ENCODE results near the gene JPH3. TPM values are rescaled to one million over a fixed set of nuclear protein-coding genes. Genes with fewer than 3 reads are reported as not detected.
A peak's percentile ranks its signal among the peaks of the same experiment; 100 is the strongest.

Gene JPH3
- total and polyA plus RNA-seq, 10 of the 15 experiments (the other 5 are each of a cell fraction or from before 2014, with no cell fraction given) = 0.05 TPM; not detected in 9

DNA sequence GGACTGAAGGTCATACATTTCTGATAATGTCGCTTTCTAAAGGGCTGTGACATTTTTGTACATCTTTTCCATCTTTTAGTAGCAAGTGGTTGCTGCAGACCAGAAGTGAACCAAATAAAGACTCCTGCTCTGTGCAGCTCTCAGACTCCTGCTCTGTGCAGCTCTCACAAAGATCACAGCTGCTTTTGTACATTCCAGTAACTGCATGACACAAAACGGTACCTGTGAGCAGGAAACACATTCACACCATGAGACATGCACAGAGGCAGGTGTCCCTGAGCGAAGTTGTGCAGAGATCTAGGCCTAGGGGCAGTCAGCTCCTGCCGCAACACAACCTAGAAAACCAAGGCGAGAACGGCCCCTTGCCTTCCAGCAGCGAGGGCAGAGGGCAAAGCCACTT, 95.9 kb downstream of the JPH3 start:
- Histone ChIP-seq H3K27me3 (replicated peaks in 1 of 2; ENCODE audit: control insufficient read depth in 2 of 2, insufficient read depth in 2 of 2, low read length in 1 of 2) (no peaks in the 10 kb centered on the region), H3K9me3 (replicated peaks; ENCODE audit: control insufficient read depth, insufficient read depth, low read length) (no peaks in the 10 kb centered on the region), H3K27ac (ENCODE audit: control insufficient read depth, insufficient read depth) (peak overlapping the region; percentile 59), H3K79me2 (ENCODE audit: control insufficient read depth, insufficient read depth, low read length) (no peaks in the 10 kb centered on the region), H3K9ac (ENCODE audit: control insufficient read depth, insufficient read depth, low read length) (no peak overlapping the region), H3K4me2 (ENCODE audit: control insufficient read depth, insufficient read depth) (peak overlapping the region; percentile 51), H3K36me3 (ENCODE audit: control insufficient read depth in 2 of 2, insufficient read depth in 2 of 2, low read length in 1 of 2) (peaks cover 12 to 14% of the 10 kb centered on the region in 2 experiments; a peak in 3 of 4 replicates), H3K4me3 (no peak overlapping the region), H4K20me1 (ENCODE audit: control insufficient read depth, insufficient read depth) (no peaks in the 10 kb centered on the region), H2AFZ (ENCODE audit: control insufficient read depth, low read depth, low read length) (no peak overlapping the region), H3K4me1 (ENCODE audit: control insufficient read depth, insufficient read depth, low read length) (peaks cover 41% of the 10 kb centered on the region)
- WGBS (ENCODE audit: insufficient coverage, insufficient replicate concordance, low lambda C conversion rate, missing lambda C conversion rate) = 0% methylated on average over 7 of the region's 7 CpGs
- in situ Hi-C loops (cut with MboI) = no loop called here
- POLR2A ChIA-PET = no interaction called here
- SMC1A ChIA-PET (ENCODE audit: uncharacterized antibody, unreplicated experiment) = no interaction called here
- BruUV-seq (replicated peaks) = no TSS peak
- CTCF ChIA-PET = no interaction called here
- FAIRE-seq (peak; percentile 81), ATAC-seq (peak; percentile 52), DNase-seq (ENCODE audit: low read depth, low spot score) (peak; percentile 51)
- RAD21 ChIA-PET (ENCODE audit: unreplicated experiment) = no interaction called here
- intact Hi-C loops (cut with micrococcal nuclease; ENCODE audit: unreplicated experiment) = no loop called here
- TF ChIP-seq, protein P1, sequence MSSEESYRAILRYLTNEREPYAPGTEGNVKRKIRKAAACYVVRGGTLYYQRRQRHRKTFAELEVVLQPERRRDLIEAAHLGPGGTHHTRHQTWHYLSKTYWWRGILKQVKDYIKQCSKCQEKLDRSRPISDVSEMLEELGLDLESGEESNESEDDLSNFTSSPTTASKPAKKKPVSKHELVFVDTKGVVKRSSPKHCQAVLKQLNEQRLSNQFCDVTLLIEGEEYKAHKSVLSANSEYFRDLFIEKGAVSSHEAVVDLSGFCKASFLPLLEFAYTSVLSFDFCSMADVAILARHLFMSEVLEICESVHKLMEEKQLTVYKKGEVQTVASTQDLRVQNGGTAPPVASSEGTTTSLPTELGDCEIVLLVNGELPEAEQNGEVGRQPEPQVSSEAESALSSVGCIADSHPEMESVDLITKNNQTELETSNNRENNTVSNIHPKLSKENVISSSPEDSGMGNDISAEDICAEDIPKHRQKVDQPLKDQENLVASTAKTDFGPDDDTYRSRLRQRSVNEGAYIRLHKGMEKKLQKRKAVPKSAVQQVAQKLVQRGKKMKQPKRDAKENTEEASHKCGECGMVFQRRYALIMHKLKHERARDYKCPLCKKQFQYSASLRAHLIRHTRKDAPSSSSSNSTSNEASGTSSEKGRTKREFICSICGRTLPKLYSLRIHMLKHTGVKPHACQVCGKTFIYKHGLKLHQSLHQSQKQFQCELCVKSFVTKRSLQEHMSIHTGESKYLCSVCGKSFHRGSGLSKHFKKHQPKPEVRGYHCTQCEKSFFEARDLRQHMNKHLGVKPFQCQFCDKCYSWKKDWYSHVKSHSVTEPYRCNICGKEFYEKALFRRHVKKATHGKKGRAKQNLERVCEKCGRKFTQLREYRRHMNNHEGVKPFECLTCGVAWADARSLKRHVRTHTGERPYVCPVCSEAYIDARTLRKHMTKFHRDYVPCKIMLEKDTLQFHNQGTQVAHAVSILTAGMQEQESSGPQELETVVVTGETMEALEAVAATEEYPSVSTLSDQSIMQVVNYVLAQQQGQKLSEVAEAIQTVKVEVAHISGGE (CRISPR knock-in tag; IDR thresholded peaks at IDR 0.05) = no peak
- TF ChIP-seq TCF12 (IDR thresholded peaks at IDR 0.05; ENCODE audit: low read depth, low read length) (peak; percentile 32; the same call in 1 of the 2 replicates), TCF3 (IDR thresholded peaks at IDR 0.05; ENCODE audit: borderline replicate concordance, insufficient read depth, low read depth, low read length) (peak; percentile 94), ETV6 (conservative IDR thresholded peaks at IDR 0.05 in 1 of 2, IDR thresholded peaks at IDR 0.05 in 1 of 2; ENCODE audit: borderline replicate concordance in 1 of 2, low read depth in 1 of 2) (peak in 1 of 2 experiments; percentile 53; a peak in 1 of 4 replicates), JUNB (IDR thresholded peaks at IDR 0.05) (peak; percentile 70), EP300 (IDR thresholded peaks at IDR 0.05; ENCODE audit: borderline replicate concordance in 1 of 2, control insufficient read depth in 1 of 2, low read depth in 2 of 2, low read length in 2 of 2) (no peak), IRF4 (IDR thresholded peaks at IDR 0.05; ENCODE audit: low read depth, low read length) (peak; percentile 74; the same call in 1 of the 2 replicates), EED (IDR thresholded peaks at IDR 0.05; ENCODE audit: low read depth) (peak; percentile 23; the same call in 1 of the 2 replicates), POLR2A (IDR thresholded peaks at IDR 0.05; ENCODE audit: low read depth, low read length) (peak; percentile 49), PML (IDR thresholded peaks at IDR 0.05; ENCODE audit: low read length) (no peak), NFXL1 (IDR thresholded peaks at IDR 0.05; ENCODE audit: borderline replicate concordance) (no peak), BCL11A (IDR thresholded peaks at IDR 0.05; ENCODE audit: low read depth, low read length) (no peak), CREM (IDR thresholded peaks at IDR 0.05; ENCODE audit: low read depth) (peak; percentile 28; the same call in 1 of the 2 replicates), RUNX3 (IDR thresholded peaks at IDR 0.05; ENCODE audit: low read length) (peak; percentile 13; the same call in 1 of the 2 replicates), ZNF217 (IDR thresholded peaks at IDR 0.05) (no peak)
- TF ChIP-seq, protein P2, sequence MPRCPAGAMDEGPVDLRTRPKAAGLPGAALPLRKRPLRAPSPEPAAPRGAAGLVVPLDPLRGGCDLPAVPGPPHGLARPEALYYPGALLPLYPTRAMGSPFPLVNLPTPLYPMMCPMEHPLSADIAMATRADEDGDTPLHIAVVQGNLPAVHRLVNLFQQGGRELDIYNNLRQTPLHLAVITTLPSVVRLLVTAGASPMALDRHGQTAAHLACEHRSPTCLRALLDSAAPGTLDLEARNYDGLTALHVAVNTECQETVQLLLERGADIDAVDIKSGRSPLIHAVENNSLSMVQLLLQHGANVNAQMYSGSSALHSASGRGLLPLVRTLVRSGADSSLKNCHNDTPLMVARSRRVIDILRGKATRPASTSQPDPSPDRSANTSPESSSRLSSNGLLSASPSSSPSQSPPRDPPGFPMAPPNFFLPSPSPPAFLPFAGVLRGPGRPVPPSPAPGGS (IDR thresholded peaks at IDR 0.05; ENCODE audit: borderline replicate concordance, insufficient read depth, low read depth, low read length, poor library complexity, severe bottlenecking) = peak; percentile 19
- TF ChIP-seq, protein P3, sequence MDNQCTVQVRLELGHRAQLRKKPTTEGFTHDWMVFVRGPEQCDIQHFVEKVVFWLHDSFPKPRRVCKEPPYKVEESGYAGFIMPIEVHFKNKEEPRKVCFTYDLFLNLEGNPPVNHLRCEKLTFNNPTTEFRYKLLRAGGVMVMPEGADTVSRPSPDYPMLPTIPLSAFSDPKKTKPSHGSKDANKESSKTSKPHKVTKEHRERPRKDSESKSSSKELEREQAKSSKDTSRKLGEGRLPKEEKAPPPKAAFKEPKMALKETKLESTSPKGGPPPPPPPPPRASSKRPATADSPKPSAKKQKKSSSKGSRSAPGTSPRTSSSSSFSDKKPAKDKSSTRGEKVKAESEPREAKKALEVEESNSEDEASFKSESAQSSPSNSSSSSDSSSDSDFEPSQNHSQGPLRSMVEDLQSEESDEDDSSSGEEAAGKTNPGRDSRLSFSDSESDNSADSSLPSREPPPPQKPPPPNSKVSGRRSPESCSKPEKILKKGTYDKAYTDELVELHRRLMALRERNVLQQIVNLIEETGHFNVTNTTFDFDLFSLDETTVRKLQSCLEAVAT (IDR thresholded peaks at IDR 0.05) = no peak

Measured in GM12878 (cell line).